Astrocyte (in vitro differentiated cells and primary cell): ENCODE results near the gene TREML2.

Experiments
- EZH2 ChIP-seq: IDR thresholded peaks from 2 replicates; pipeline ENCODE4 v1.6.1; 2012; ENCODE audit warnings: mild to moderate bottlenecking, low read length, inconsistent platforms; ENCODE audit not compliant: insufficient read depth
- TF ChIP-seq, protein P1 (sequence below): IDR thresholded peaks from 2 replicates; pipeline ENCODE4 v1.5.1; 2011; ENCODE audit warnings: low read depth, mild to moderate bottlenecking, inconsistent platforms, low read length, moderate library complexity; ENCODE audit not compliant: insufficient read depth

DNA sequence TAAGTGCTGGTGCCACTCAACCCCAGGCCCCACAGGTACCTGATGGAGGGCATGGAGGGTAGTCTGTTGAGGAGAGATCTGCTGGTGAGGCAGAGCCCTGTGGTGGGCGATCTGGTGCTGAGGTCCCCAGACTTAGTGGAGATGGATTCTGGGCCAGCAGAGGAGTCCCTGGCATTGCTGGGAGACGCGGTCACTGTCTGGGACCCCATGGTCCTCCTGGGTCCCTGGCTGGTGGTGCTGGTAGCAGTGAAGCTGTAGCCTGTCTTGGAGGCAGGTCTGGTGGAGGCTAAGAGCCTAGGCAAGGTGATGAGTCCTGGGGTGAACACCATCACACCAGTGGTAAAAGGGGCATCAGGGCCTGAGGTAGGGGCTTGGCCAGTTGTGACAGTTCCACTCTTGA lies 6.6 kb downstream of the TREML2 start:
- TF ChIP-seq, protein P1, sequence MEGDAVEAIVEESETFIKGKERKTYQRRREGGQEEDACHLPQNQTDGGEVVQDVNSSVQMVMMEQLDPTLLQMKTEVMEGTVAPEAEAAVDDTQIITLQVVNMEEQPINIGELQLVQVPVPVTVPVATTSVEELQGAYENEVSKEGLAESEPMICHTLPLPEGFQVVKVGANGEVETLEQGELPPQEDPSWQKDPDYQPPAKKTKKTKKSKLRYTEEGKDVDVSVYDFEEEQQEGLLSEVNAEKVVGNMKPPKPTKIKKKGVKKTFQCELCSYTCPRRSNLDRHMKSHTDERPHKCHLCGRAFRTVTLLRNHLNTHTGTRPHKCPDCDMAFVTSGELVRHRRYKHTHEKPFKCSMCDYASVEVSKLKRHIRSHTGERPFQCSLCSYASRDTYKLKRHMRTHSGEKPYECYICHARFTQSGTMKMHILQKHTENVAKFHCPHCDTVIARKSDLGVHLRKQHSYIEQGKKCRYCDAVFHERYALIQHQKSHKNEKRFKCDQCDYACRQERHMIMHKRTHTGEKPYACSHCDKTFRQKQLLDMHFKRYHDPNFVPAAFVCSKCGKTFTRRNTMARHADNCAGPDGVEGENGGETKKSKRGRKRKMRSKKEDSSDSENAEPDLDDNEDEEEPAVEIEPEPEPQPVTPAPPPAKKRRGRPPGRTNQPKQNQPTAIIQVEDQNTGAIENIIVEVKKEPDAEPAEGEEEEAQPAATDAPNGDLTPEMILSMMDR = no peak
- TF ChIP-seq EZH2 = no peak
